ENCODE measurements around the gene ASB3. TPM values are rescaled to one million over a fixed set of nuclear protein-coding genes. Genes with fewer than 3 reads are reported as not detected.

The ASB3 gene
- polyA plus RNA-seq, 1 experiment, result 10.9 TPM

- TF ChIP-seq CTCF (IDR thresholded peaks at IDR 0.05; ENCODE audit: insufficient read depth, low read depth, low read length), result no peak
- POLR2A ChIA-PET, result no interaction called here
- Histone ChIP-seq H3K4me3 (ENCODE audit: low read depth, low read length) (no peak overlapping the region), H3K36me3 (ENCODE audit: control insufficient read depth, insufficient read depth, low read length) (peaks cover 7% of the 10 kb centered on the region), H3K27me3 (ENCODE audit: control insufficient read depth, insufficient read depth, low read length) (no peaks in the 10 kb centered on the region)
- CTCF ChIA-PET, result interaction anchor here (0.8 kb wide), 1 partner anchor 10 kb away, joined by 4 read pairs; no protein-coding TSS in a partner anchor
- no peak for DNase-seq (ENCODE audit: low read depth)
Observed at GRCh38 chr2:53802617-53803151, 15.9 kb upstream of the ASB3 start.

- no peak for TF ChIP-seq CTCF (IDR thresholded peaks at IDR 0.05; ENCODE audit: insufficient read depth, low read depth, low read length)
- no peak for DNase-seq (ENCODE audit: low read depth)
- CTCF ChIA-PET, result no interaction called here
- H3K36me3 ChIP-seq (ENCODE audit: control insufficient read depth, insufficient read depth, low read length), result peaks cover 6% of the 10 kb centered on the region
- POLR2A ChIA-PET, result no interaction called here
- H3K27me3 ChIP-seq (ENCODE audit: control insufficient read depth, insufficient read depth, low read length), result no peaks in the 10 kb centered on the region
- H3K4me3 ChIP-seq (ENCODE audit: low read depth, low read length), result no peak overlapping the region
Observed at GRCh38 chr2:53801547-53801946, 14.8 kb upstream of the ASB3 start.

GRCh38 chr2:53793821-53794220 is 7.1 kb upstream of the ASB3 start:
- ChIA-PET CTCF (no interaction called here), POLR2A (no interaction called here)
- no peak for TF ChIP-seq CTCF (IDR thresholded peaks at IDR 0.05; ENCODE audit: insufficient read depth, low read depth, low read length)
- Histone ChIP-seq H3K4me3 (ENCODE audit: low read depth, low read length) (no peak overlapping the region), H3K27me3 (ENCODE audit: control insufficient read depth, insufficient read depth, low read length) (no peaks in the 10 kb centered on the region), H3K36me3 (ENCODE audit: control insufficient read depth, insufficient read depth, low read length) (peaks cover 3% of the 10 kb centered on the region)
- DNase-seq (ENCODE audit: low read depth), result no peak

- peaks cover 2% of the 10 kb centered on the region for H3K36me3 ChIP-seq (ENCODE audit: control insufficient read depth, insufficient read depth, low read length)
- no peak overlapping the region for H3K4me3 ChIP-seq (ENCODE audit: low read depth, low read length)
- DNase-seq (ENCODE audit: low read depth), result no peak
- H3K27me3 ChIP-seq (ENCODE audit: control insufficient read depth, insufficient read depth, low read length), result no peaks in the 10 kb centered on the region
- CTCF ChIA-PET, result no interaction called here
- POLR2A ChIA-PET, result no interaction called here
- no peak for TF ChIP-seq CTCF (IDR thresholded peaks at IDR 0.05; ENCODE audit: insufficient read depth, low read depth, low read length)
Observed at GRCh38 chr2:53793261-53793660, 6.5 kb upstream of the ASB3 start.

- Histone ChIP-seq H3K27me3 (ENCODE audit: control insufficient read depth, insufficient read depth, low read length) (no peaks in the 10 kb centered on the region), H3K36me3 (ENCODE audit: control insufficient read depth, insufficient read depth, low read length) (no peaks in the 10 kb centered on the region), H3K4me3 (ENCODE audit: low read depth, low read length) (peak overlapping the region; percentile 54)
- POLR2A ChIA-PET, result no interaction called here
- CTCF ChIA-PET, result interaction anchor here (0.5 to 1.7 kb wide), 3 partner anchors 19 to 1980 kb away, joined by 3 to 5 read pairs (median 4); partner anchors contain the start of gene CHAC2
- no peak for TF ChIP-seq CTCF (IDR thresholded peaks at IDR 0.05; ENCODE audit: insufficient read depth, low read depth, low read length)
- no peak for DNase-seq (ENCODE audit: low read depth)
Observed at GRCh38 chr2:53787614-53788289, 999 bp upstream of the ASB3 start.
